Liver (tissue), 3 donors: Measurements from ENCODE around the gene SPATS2L.

ENCODE experiments used
- MAX ChIP-seq: IDR thresholded peaks from 2 replicates; pipeline ENCODE4 v1.6.1; 2016; ENCODE audit warnings: antibody characterized with exemption
- RAD21 ChIP-seq, 2 donors: IDR thresholded peaks; 2 replicates each; pipeline ENCODE4 v1.6.1; 2016; ENCODE audit warnings: antibody characterized with exemption in 2 of 2, mild to moderate bottlenecking in 2 of 2
- TAF1 ChIP-seq: conservative IDR thresholded peaks from 2 replicates; pipeline ENCODE4 v1.6.1; 2016; ENCODE audit warnings: antibody characterized with exemption, mild to moderate bottlenecking
- YY1 ChIP-seq: IDR thresholded peaks from 2 replicates; pipeline ENCODE4 v1.6.1; 2016; ENCODE audit warnings: antibody characterized with exemption, mild to moderate bottlenecking
- TF ChIP-seq, protein P1 (sequence below): fragments of 150-350 bp; IDR thresholded peaks from 2 replicates; pipeline ENCODE4 v1.5.1; 2017; ENCODE audit warnings: improper control_type of control experiment, low read depth, low read length; ENCODE audit not compliant: missing input control
- donor health status: healthy.
- donor health status: healthy.

DNA sequence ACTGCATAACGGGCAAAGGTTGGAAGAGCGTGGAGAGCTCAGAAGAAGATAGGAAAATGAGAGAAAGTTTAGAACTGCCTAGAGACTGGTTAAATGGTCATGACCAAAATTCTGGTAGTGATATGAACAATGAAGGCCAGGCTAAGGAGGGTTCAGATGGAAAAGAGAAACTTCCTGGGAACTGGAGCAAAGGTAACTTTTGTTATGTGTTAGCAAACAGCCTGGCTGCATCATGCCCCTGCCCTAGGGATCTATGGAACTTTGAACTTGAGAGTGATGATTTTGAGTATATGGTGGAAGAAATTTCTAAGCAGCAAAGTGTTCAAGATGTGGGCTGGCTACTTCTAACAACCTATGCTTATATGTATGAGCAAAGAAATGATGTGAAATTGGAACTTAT lies 44.4 kb upstream of the SPATS2L start:
- TF ChIP-seq MAX, result peak; percentile 8
- TF ChIP-seq, protein P1, sequence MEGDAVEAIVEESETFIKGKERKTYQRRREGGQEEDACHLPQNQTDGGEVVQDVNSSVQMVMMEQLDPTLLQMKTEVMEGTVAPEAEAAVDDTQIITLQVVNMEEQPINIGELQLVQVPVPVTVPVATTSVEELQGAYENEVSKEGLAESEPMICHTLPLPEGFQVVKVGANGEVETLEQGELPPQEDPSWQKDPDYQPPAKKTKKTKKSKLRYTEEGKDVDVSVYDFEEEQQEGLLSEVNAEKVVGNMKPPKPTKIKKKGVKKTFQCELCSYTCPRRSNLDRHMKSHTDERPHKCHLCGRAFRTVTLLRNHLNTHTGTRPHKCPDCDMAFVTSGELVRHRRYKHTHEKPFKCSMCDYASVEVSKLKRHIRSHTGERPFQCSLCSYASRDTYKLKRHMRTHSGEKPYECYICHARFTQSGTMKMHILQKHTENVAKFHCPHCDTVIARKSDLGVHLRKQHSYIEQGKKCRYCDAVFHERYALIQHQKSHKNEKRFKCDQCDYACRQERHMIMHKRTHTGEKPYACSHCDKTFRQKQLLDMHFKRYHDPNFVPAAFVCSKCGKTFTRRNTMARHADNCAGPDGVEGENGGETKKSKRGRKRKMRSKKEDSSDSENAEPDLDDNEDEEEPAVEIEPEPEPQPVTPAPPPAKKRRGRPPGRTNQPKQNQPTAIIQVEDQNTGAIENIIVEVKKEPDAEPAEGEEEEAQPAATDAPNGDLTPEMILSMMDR, result no peak
- no peak for TF ChIP-seq TAF1
- peak; percentile 18 to 28 for TF ChIP-seq RAD21 (IDR thresholded peaks at IDR 0.05)
- no peak for TF ChIP-seq YY1
